GM18502 (cell line): Measurements from ENCODE around the gene TMPRSS9.

Experiments used
- ATAC-seq: cut with Tn5 transposase; IDR thresholded peaks from one replicate; pipeline ENCODE4 v1.9.1; 2021; ENCODE audit warnings: mild to moderate bottlenecking; ENCODE audit not compliant: unreplicated experiment, poor library complexity

TMPRSS9 gene

GRCh38 chr19:2429917-2430535 lies 70.0 kb downstream of the TMPRSS9 start:
- ATAC-seq, result no peak

GRCh38 chr19:2431318-2432055 lies 71.4 kb downstream of the TMPRSS9 start:
- no peak for ATAC-seq

DNA sequence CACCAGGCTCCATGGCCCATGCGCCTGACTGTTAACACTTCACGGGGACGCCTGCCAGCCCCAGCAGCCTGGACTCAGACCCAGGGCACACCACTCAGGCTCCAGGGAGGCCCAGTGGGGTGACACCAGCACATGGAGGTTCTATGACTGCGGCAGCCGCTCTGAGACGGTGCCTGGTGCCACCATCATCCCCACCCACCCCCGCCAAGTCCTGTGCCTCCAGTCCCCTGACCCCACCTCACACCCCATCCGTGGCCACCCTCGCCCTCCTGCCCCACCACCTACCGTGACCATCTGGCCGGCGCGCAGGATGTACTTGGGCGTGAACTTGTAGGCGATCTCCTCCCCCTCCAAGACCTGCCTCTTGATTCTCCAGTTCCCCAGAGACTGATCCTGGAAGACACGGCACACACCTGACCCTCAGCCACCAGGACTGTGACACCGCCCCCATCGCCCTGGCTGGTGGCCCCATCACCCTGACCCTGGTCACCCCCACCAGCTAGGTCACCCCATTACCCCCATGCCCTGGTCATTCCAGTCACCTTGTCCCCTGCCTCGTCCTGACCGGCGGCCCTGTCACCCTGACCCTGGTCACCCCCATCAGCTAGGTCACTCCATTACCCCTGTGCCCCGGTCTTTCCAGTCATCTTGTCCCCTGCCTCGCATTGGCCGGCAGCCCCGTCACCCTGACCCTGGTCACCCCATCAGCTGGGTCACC lies 72.2 kb downstream of the TMPRSS9 start:
- no peak for ATAC-seq

GRCh38 chr19:2433854-2434253 lies 73.8 kb downstream of the TMPRSS9 start:
- ATAC-seq, result no peak

- ATAC-seq, result no peak
These were observed 74.2 kb downstream of the TMPRSS9 start for GRCh38 chr19:2434267-2434666.

DNA sequence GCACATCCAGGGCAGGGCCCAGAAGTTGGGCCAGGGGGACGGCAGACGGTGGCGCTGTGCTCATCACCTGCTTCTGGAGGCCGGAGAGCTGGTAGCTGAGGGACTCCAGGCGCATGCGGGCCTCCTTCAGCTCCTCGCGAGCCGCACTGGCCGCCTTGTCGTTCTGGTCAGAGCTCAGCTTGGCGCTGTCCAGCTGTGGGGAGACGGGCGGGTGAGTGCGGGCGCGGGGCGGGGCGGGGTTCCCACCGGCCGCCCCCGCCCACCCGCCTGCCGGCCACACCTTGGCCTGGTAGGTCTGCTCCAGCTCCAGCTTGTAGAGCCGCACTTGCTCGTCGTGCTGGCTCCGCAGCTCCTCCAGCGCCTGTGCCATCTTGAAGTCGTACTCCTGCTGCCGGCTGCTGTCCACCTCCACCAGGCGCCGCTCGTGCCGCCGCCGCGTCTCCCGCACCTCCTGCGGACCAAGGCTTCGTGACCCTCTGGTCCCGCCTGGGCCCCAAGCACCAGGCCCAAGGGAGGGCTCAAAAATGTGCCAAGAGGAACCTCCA lies 74.7 kb downstream of the TMPRSS9 start:
- ATAC-seq, result no peak

DNA sequence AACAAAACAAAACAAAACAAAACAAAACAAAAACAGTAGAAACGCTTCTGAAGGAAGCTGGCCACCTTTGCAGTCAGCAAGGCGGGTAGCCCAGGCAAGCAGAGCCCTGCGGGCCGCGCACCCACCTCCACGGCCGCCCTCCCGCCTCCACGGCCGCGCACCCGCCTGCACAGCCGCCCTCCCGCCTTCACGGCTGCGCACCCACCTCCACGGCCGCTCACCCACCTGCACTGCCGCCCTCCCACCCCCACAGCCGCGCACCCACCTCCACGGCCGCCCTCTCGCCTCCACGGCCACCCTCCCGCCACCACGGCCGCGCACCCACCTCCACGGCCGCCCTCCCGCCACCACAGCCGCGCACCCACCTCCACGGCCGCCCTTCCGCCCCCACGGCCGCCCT lies 76.3 kb downstream of the TMPRSS9 start:
- ATAC-seq, result no peak

GRCh38 chr19:2436926-2437325 lies 76.9 kb downstream of the TMPRSS9 start:
- ATAC-seq, result no peak

GRCh38 chr19:2438178-2438577 lies 78.1 kb downstream of the TMPRSS9 start:
- ATAC-seq, result no peak

- no peak for ATAC-seq
These were observed 80.5 kb downstream of the TMPRSS9 start for GRCh38 chr19:2440515-2440914.

GRCh38 chr19:2441096-2441752 lies 81.2 kb downstream of the TMPRSS9 start:
- no peak for ATAC-seq

DNA sequence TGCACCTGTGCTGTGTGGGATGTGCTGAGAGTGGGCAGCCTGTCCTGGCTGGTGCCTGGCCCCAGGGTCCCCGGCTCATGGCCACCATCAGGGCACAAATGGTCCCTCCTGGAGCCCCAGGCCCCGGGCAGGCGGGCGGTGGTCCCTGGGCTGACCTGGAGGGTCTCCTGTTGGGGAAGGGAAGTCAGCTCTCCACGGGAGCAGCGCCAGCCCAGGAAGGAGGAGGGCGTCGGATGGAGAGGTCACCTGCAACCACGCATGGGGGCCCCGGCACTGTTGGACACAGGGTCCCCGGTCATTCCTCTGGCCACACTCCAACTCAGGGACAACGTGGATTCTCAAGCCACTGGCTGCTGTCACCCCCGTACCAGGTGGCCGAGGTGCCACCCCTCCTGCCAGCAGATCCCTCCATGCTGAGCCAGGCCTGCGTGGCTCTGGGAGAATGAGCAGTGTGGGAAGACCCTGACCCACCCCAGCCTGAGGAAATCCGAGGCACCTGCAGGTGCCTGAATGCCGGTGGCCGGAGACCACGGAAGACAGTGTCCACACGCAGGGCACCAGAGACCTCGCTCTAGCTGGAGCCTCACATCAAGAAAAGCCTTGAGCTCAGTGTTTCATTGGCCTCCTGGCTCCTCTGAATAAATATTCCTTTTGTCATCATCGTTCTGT lies 83.2 kb downstream of the TMPRSS9 start:
- no peak for ATAC-seq

DNA sequence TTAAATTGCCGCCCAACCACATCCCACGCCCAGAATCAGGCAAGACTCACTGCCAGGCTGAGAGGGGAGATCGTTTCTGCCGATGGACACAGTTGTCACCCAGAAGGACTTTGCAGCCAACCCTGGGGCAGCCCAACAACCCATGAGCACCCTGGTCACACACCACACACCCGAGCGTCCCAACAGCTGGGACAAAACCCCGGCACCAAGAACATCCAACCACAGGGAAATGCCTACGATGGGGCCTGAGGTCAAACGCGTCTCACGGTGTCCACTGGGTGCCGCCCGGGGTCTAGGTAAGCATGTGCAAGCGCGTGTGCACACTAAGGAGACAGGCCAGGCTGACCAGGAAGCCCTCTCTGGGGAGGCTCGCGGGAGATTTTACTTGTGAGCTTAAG lies 83.7 kb downstream of the TMPRSS9 start:
- ATAC-seq, result no peak

GRCh38 chr19:2444251-2445002 lies 84.4 kb downstream of the TMPRSS9 start:
- no peak for ATAC-seq

GRCh38 chr19:2446381-2446780 lies 86.3 kb downstream of the TMPRSS9 start:
- no peak for ATAC-seq

- no peak for ATAC-seq
These were observed 89.0 kb downstream of the TMPRSS9 start for GRCh38 chr19:2449019-2449418.

- no peak for ATAC-seq
These were observed 91.1 kb downstream of the TMPRSS9 start for GRCh38 chr19:2451138-2451537.

DNA sequence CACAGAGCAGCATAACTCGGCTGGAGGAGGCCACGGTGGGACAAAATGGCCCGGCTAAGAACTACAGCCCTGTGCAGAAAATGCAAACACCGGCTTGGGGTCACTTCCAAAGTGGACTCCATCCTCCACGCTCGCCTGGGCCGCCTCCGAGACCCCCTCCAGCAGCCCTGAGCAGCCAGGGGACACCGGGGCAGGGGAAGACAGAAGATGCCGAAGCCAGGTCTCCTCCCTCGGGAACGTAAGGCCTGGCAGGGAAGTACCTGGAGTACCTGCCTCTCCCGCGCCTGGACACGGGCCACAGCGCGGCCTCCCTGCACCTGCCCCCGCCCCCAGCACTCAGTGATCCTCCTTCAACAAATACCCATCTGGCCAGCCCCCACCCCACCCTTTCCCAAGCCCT lies 91.7 kb downstream of the TMPRSS9 start:
- no peak for ATAC-seq

GRCh38 chr19:2453431-2454025 lies 93.5 kb downstream of the TMPRSS9 start:
- no peak for ATAC-seq
